Measurements from ENCODE around the gene AP2B1. TPM values are rescaled to one million over a fixed set of nuclear protein-coding genes. Genes with fewer than 3 reads are reported as not detected.

Gene AP2B1
- polyA plus RNA-seq, 1 donor (not counting 4 experiments of a cell fraction or from before 2014, with no cell fraction given), result 189 TPM

DNA sequence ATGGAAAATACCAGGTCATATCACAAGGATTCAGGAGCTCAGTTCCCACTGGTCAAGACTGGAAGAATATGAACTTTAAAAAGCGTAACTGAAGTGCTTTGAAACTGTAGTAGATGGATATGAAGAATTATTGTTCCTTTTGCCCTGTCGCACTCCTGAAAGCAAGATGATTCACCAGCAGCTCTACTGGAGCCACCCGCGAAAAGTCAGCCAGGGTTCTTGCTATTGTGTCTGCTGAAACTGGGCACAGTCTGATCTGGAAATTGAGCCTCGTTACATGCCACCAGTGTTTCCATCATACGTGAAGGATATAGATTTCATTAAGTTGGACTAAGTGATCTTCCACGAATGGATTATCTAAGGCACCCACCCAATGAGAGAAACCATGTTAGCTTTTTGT, 16.6 kb downstream of the AP2B1 start:
- Histone ChIP-seq H3K27ac (ENCODE audit: control insufficient read depth, insufficient read depth, low read length) (no peak overlapping the region), H3K4me1 (ENCODE audit: control insufficient read depth, extremely low read depth, insufficient read depth, low read length) (no peaks in the 10 kb centered on the region), H3K36me3 (ENCODE audit: control insufficient read depth in 2 of 2, extremely low read depth in 1 of 2, insufficient read depth in 2 of 2, low read length in 2 of 2) (peaks cover 19 to 27% of the 10 kb centered on the region in 2 experiments), H3K79me2 (ENCODE audit: control insufficient read depth, insufficient read depth, low read length) (peaks cover 17% of the 10 kb centered on the region), H3K9ac (ENCODE audit: control insufficient read depth, extremely low read depth, insufficient read depth, low read length) (no peak overlapping the region), H4K20me1 (ENCODE audit: control insufficient read depth, extremely low read depth, insufficient read depth, low read length) (peaks cover 4% of the 10 kb centered on the region), H2AFZ (ENCODE audit: control insufficient read depth, low read length) (no peak overlapping the region), H3K4me2 (ENCODE audit: control insufficient read depth, extremely low read depth, insufficient read depth, low read depth, low read length) (no peak overlapping the region), H3K4me3 (ENCODE audit: control insufficient read depth in 2 of 3, extremely low read depth in 1 of 3, insufficient read depth in 2 of 3, low read depth in 1 of 3, low read length in 3 of 3) (no peak overlapping the region), H3K27me3 (ENCODE audit: control insufficient read depth, extremely low read depth, insufficient read depth, low read length) (no peaks in the 10 kb centered on the region), H3K9me3 (ENCODE audit: control insufficient read depth, low read depth, low read length) (no peaks in the 10 kb centered on the region), H3K9me1 (ENCODE audit: control insufficient read depth, extremely low read depth, insufficient read depth, low read length) (no peaks in the 10 kb centered on the region)
- DNase-seq (ENCODE audit: low read depth, low spot score) (no peak), FAIRE-seq (no peak)
- dilution Hi-C loops (cut with MboI; ENCODE audit: extremely low pct_ligation_motif_present, low sequenced_read_pairs), result no loop called here
- no peak for TF ChIP-seq EZH2 (IDR thresholded peaks at IDR 0.05; ENCODE audit: low read length)
- TF ChIP-seq, protein P1, sequence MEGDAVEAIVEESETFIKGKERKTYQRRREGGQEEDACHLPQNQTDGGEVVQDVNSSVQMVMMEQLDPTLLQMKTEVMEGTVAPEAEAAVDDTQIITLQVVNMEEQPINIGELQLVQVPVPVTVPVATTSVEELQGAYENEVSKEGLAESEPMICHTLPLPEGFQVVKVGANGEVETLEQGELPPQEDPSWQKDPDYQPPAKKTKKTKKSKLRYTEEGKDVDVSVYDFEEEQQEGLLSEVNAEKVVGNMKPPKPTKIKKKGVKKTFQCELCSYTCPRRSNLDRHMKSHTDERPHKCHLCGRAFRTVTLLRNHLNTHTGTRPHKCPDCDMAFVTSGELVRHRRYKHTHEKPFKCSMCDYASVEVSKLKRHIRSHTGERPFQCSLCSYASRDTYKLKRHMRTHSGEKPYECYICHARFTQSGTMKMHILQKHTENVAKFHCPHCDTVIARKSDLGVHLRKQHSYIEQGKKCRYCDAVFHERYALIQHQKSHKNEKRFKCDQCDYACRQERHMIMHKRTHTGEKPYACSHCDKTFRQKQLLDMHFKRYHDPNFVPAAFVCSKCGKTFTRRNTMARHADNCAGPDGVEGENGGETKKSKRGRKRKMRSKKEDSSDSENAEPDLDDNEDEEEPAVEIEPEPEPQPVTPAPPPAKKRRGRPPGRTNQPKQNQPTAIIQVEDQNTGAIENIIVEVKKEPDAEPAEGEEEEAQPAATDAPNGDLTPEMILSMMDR (optimal IDR thresholded peaks at IDR 0.05 in 1 of 3, IDR thresholded peaks at IDR 0.05 in 1 of 3, conservative IDR thresholded peaks at IDR 0.05 in 1 of 3; ENCODE audit: extremely low read depth in 1 of 3, insufficient read depth in 2 of 3, low read length in 3 of 3), result no peak

DNA sequence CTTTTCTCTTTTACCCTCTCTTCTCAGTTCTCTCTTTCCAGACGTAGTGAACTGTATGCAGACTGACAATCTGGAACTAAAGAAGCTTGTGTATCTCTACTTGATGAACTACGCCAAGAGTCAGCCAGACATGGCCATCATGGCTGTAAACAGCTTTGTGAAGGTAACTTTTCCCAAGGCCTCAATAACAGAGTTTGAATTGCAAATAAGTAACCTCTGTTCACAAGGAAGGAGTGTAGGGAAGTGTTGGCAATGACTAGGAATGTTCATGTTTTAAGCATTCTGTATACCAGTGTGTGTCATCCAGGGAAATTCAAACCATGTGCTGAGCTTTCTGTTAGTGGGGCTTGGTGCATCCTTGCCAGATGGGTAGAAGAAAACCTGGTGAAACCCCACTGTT, 18.6 kb downstream of the AP2B1 start:
- Histone ChIP-seq H3K9me1 (ENCODE audit: control insufficient read depth, extremely low read depth, insufficient read depth, low read length) (no peaks in the 10 kb centered on the region), H4K20me1 (ENCODE audit: control insufficient read depth, extremely low read depth, insufficient read depth, low read length) (peaks cover 4% of the 10 kb centered on the region), H3K27ac (ENCODE audit: control insufficient read depth, insufficient read depth, low read length) (no peak overlapping the region), H3K9me3 (ENCODE audit: control insufficient read depth, low read depth, low read length) (no peaks in the 10 kb centered on the region), H3K79me2 (ENCODE audit: control insufficient read depth, insufficient read depth, low read length) (peaks cover 8% of the 10 kb centered on the region), H3K4me1 (ENCODE audit: control insufficient read depth, extremely low read depth, insufficient read depth, low read length) (no peaks in the 10 kb centered on the region), H3K4me3 (ENCODE audit: control insufficient read depth in 2 of 3, extremely low read depth in 1 of 3, insufficient read depth in 2 of 3, low read depth in 1 of 3, low read length in 3 of 3) (no peak overlapping the region), H3K36me3 (ENCODE audit: control insufficient read depth in 2 of 2, extremely low read depth in 1 of 2, insufficient read depth in 2 of 2, low read length in 2 of 2) (peaks cover 22 to 28% of the 10 kb centered on the region in 2 experiments), H2AFZ (ENCODE audit: control insufficient read depth, low read length) (no peak overlapping the region), H3K4me2 (ENCODE audit: control insufficient read depth, extremely low read depth, insufficient read depth, low read depth, low read length) (no peak overlapping the region), H3K27me3 (ENCODE audit: control insufficient read depth, extremely low read depth, insufficient read depth, low read length) (no peaks in the 10 kb centered on the region), H3K9ac (ENCODE audit: control insufficient read depth, extremely low read depth, insufficient read depth, low read length) (no peak overlapping the region)
- FAIRE-seq (peak; percentile 48), DNase-seq (ENCODE audit: low read depth, low spot score) (no peak)
- TF ChIP-seq, protein P1 (optimal IDR thresholded peaks at IDR 0.05 in 1 of 3, IDR thresholded peaks at IDR 0.05 in 1 of 3, conservative IDR thresholded peaks at IDR 0.05 in 1 of 3; ENCODE audit: extremely low read depth in 1 of 3, insufficient read depth in 2 of 3, low read length in 3 of 3), result no peak
- no peak for TF ChIP-seq EZH2 (IDR thresholded peaks at IDR 0.05; ENCODE audit: low read length)
- dilution Hi-C loops (cut with MboI; ENCODE audit: extremely low pct_ligation_motif_present, low sequenced_read_pairs), result no loop called here
